Upper lobe of right lung (tissue), 1 donor: ENCODE data around the gene COMMD8. TPM values are rescaled to one million over a fixed set of nuclear protein-coding genes. Genes with fewer than 3 reads are reported as not detected.

Experiments
- ATAC-seq: fragments of 200-7000 bp; cut with Tn5 transposase; one replicate; pipeline ENCODE4 v1.9.1; 2020; ENCODE audit warnings: mild to moderate bottlenecking, moderate library complexity
- DNase-seq: peaks from one replicate; pipeline ENCODE4 v3.0.0-alpha.2; 2020
- H3K27ac ChIP-seq: fragments of 200-600 bp; one replicate; pipeline ENCODE4 v1.8.0; 2022
- H3K27me3 ChIP-seq: fragments of 200-600 bp; one replicate; pipeline ENCODE4 v1.8.0; 2022; ENCODE audit warnings: mild to moderate bottlenecking
- H3K36me3 ChIP-seq: fragments of 200-600 bp; one replicate; pipeline ENCODE4 v1.8.0; 2022
- H3K4me1 ChIP-seq: fragments of 200-600 bp; one replicate; pipeline ENCODE4 v1.8.0; 2022
- H3K4me3 ChIP-seq: fragments of 200-600 bp; one replicate; pipeline ENCODE4 v1.8.0; 2022; ENCODE audit warnings: mild to moderate bottlenecking
- H3K9me3 ChIP-seq: fragments of 200-600 bp; one replicate; pipeline ENCODE4 v1.8.0; 2022
- CTCF ChIP-seq: fragments of 200-600 bp; IDR thresholded peaks from one replicate; pipeline ENCODE4 v1.8.0; 2022; ENCODE audit warnings: antibody characterized with exemption
- intact Hi-C: fragments of 100-400 bp; cut with DNase I; formaldehyde crosslinking; loops from one replicate; pipeline ENCODE4 v1.11.0; 2022
- total RNA-seq: library from RNA; stranded (reverse); fragmentation: NEBNext Ultra II Directional; extraction: Animal tissue kit (Norgen Biotek cat#: 25700); gene quantifications from one replicate; pipeline ENCODE4 v1.2.1, GENCODE V29; 2021
- donor health status: DM: no; HTN: yes; CAD: no; lungs with severe emphysema.

COMMD8 gene
- total RNA-seq, 1 donor from 2014 or later: 14.2 TPM

GRCh38 chr4:47483745-47484144 lies 20.2 kb upstream of the COMMD8 start:
- TF ChIP-seq CTCF: no peak
- DNase-seq: no peak
- Histone ChIP-seq H3K27ac (no peak overlapping the region), H3K9me3 (no peaks in the 10 kb centered on the region), H3K36me3 (no peaks in the 10 kb centered on the region), H3K4me1 (peaks cover 15% of the 10 kb centered on the region), H3K4me3 (no peak overlapping the region), H3K27me3 (no peaks in the 10 kb centered on the region)
- intact Hi-C loops: no loop called here
- ATAC-seq: no peak

- ATAC-seq (no peak), DNase-seq (no peak)
- Histone ChIP-seq H3K4me3 (no peak overlapping the region), H3K9me3 (no peaks in the 10 kb centered on the region), H3K27me3 (no peaks in the 10 kb centered on the region), H3K36me3 (no peaks in the 10 kb centered on the region), H3K4me1 (peaks cover 15% of the 10 kb centered on the region), H3K27ac (no peak overlapping the region)
- intact Hi-C loops: no loop called here
- TF ChIP-seq CTCF: no peak
Observed at GRCh38 chr4:47482326-47482725, 18.8 kb upstream of the COMMD8 start.

GRCh38 chr4:47478804-47479203 lies 15.3 kb upstream of the COMMD8 start:
- no peaks in the 10 kb centered on the region for H3K27me3 ChIP-seq
- no peaks in the 10 kb centered on the region for H3K4me1 ChIP-seq
- ATAC-seq: no peak
- DNase-seq: no peak
- H3K4me3 ChIP-seq: no peak overlapping the region
- H3K27ac ChIP-seq: no peak overlapping the region
- no peaks in the 10 kb centered on the region for H3K36me3 ChIP-seq
- no peak for TF ChIP-seq CTCF
- intact Hi-C loops: no loop called here
- H3K9me3 ChIP-seq: no peaks in the 10 kb centered on the region

GRCh38 chr4:47475411-47475810 lies 11.9 kb upstream of the COMMD8 start:
- no peak for TF ChIP-seq CTCF
- ATAC-seq (no peak), DNase-seq (no peak)
- Histone ChIP-seq H3K4me1 (no peaks in the 10 kb centered on the region), H3K27ac (no peak overlapping the region), H3K27me3 (no peaks in the 10 kb centered on the region), H3K9me3 (no peaks in the 10 kb centered on the region), H3K36me3 (no peaks in the 10 kb centered on the region), H3K4me3 (no peak overlapping the region)
- intact Hi-C loops: no loop called here

- intact Hi-C loops: no loop called here
- H3K27me3 ChIP-seq: no peaks in the 10 kb centered on the region
- no peaks in the 10 kb centered on the region for H3K9me3 ChIP-seq
- no peak overlapping the region for H3K4me3 ChIP-seq
- H3K27ac ChIP-seq: no peak overlapping the region
- no peaks in the 10 kb centered on the region for H3K4me1 ChIP-seq
- DNase-seq (no peak), ATAC-seq (no peak)
- TF ChIP-seq CTCF: no peak
- no peaks in the 10 kb centered on the region for H3K36me3 ChIP-seq
Observed at GRCh38 chr4:47474799-47475198, 11.3 kb upstream of the COMMD8 start.

GRCh38 chr4:47473141-47473750 lies 9.7 kb upstream of the COMMD8 start:
- Histone ChIP-seq H3K9me3 (no peaks in the 10 kb centered on the region), H3K27me3 (no peaks in the 10 kb centered on the region), H3K36me3 (no peaks in the 10 kb centered on the region), H3K27ac (no peak overlapping the region), H3K4me3 (no peak overlapping the region), H3K4me1 (no peaks in the 10 kb centered on the region)
- ATAC-seq (no peak), DNase-seq (no peak)
- intact Hi-C loops: no loop called here
- TF ChIP-seq CTCF: no peak
